A204.1 (cell line): ENCODE results near the gene SHISAL1.

Experiments used
- FAIRE-seq: peaks from 2 replicates; lab custom pipeline; 2012; peaks lifted over from hg19 to GRCh38; lab: Jason Lieb, UNC

SHISAL1 gene

GRCh38 chr22:44207173-44207980 is 105.4 kb downstream of the SHISAL1 start:
- FAIRE-seq, result no peak

DNA sequence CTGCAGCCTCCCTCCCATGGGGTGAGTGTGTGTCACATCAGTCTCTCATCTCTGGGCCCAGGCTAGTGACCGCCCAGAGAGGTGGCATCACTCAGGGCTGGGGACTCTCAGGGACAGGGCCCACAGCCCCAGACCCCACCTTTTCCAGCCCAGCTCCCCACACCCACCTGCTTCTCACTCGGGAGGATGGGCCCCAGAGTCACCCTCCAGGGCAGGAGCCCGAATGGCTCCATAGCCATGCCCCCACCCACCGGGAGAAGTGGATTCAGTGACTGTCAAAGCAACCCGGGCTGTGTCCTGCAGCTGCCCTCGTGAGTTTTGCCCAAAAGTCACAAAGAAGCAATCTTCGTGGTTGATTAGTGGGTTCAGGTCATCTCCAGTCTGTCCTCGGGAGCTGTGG is 106.1 kb downstream of the SHISAL1 start:
- FAIRE-seq, result no peak

DNA sequence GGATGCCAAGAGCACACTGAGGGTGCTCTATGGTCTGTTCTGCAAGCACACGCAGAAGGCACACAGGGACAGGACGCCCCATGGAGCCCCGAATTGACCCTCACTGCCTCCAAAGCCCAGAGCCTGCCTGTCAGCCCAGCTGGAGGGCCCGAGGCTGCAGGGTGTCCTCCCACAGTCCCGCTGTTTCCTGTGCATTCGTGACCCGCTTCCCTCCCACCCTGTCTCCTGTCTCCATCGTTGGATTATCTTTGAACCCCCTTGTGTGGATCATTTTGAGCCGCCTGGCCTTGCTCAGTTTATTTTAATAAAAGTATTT is 106.5 kb downstream of the SHISAL1 start:
- FAIRE-seq, result no peak

DNA sequence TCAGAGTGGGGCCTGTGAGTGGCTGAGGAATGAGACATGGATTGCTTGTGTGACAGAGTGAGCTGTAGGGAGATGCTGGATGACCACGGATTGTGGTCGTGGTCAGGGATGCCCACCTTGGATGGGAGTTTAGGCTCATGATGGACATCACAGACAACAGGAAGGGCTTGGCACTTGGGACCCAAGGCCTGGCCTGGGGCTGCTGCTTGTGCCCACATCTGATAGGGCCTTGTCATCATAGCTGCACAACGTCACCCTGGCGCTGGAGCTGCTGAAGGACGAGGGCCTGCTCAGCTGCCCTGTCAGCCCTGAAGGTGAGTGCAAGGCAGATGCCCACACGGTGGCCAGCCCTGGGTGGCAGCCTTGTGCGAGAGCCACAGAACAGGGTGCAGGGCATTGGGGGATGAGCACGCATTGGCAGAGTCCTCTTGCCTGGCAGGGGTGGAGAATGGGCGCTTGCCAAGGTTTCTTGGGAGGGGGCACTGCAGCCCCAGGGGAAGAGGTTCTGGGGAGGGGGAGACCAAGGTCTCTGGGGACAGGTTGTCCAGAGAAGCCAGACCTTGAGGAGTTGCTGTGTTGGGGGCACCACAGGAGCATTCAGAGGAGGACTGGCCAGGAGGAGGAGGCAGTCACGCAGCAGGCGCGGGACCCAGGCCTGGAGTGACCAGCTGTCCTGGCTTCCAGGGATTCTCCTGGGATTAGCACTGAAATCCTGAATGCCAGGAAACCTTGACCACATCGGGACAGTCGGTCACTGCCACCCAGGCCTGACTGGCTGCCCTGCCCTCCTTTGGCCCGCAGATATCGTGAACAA is 107.0 kb downstream of the SHISAL1 start:
- FAIRE-seq, result no peak

DNA sequence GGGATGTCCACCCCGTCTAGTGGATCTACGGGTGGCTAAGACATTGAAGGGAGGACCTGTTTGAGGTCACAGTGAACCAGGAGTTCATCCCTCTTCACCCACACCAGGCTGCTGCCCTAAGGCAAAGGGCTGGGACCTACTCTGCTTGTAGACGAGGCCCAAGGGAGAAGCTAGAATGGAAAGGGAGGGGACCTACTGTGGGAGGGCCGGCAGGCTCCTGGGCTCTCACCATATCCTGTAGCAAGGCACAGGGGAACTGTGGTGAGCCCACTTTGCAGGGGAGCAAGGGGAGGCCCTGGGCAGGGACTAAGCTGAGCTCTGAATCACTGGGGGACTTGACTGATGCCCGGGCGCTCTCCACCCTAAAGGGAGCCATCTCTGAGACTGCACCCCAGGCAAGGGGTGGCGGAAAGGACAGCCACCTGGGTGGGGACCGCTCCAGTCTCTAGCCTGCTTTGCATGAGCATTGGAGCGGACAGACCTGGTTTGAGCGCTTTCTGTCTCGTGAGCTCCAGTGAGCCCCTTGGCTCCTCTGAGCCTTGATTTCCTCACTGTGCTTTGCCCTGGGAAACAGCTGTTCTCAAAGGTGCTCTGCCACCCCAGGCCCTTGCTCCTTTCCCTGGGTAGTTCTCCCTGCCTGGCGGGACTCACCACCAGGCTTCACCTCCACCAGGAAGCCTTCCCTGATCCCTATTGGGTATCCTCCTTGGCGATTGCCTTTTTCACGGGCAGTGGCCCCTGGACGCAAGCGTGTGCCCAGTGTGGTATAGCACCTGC is 107.8 kb downstream of the SHISAL1 start:
- no peak for FAIRE-seq

DNA sequence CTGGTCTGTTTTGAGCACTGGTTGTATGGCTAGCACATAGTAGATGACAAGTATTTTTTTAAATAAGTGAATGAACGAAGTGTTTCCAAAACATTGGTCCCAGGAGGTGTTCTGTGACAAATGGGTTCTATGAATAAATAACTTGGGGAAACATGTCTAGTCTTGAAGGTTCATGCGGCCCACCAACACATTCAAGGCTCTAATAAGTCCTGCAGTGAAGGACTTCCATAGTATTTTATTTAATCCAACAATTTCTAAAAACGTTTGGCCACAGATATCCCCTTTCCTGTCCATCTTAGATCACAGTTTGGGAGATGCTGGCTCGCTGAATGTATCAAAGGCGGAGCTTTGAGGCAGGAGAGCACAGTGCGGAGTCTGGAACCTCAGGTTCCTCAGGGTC is 109.5 kb downstream of the SHISAL1 start:
- FAIRE-seq, result no peak

DNA sequence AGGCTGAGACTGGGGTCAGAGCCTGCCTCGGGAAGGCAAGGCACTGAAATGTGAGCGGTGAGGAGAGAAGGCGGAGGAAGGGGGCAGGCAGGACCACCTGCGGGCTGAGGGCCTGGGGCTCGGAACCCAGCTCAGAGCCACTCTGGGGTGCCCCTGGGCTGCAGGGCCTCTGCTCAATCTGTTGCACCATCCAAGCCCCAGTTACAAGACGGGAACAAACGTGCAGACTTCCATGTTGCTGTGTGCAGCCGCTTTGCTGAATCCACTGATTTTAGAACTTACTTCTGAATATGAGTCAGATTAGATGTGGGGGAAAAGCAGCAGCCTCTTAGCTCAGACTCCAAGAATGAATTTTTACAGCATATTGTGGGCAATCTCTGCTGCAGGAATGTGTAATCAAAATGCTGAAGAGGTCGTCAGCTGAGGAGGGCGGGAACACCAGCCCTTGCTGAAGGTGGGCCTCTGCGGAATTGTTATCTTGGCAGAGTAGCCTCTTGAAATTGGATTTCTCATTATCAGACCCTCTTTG is 110.4 kb downstream of the SHISAL1 start:
- FAIRE-seq, result no peak

DNA sequence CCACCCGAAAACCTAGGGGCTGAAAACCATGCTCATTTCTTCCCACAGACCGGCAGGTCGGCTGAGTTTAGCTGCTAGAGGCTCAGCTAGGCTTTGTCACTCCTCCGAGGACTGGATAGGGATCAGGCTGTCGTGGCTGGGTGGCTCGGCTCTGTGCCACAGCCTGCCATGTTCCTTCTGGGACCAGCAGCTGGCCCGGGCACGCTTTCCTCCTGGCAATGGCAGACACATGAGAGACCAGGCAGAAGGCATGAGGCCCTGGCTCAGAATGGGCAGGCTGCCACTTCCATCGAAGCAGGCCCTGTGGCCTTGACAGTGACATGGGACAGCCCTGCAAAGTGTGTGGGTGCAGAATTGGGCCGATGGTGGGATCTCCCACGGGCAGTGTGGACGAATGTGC is 111.1 kb downstream of the SHISAL1 start:
- FAIRE-seq, result no peak

- FAIRE-seq, result no peak
These were observed 111.7 kb downstream of the SHISAL1 start for GRCh38 chr22:44200855-44201550.

DNA sequence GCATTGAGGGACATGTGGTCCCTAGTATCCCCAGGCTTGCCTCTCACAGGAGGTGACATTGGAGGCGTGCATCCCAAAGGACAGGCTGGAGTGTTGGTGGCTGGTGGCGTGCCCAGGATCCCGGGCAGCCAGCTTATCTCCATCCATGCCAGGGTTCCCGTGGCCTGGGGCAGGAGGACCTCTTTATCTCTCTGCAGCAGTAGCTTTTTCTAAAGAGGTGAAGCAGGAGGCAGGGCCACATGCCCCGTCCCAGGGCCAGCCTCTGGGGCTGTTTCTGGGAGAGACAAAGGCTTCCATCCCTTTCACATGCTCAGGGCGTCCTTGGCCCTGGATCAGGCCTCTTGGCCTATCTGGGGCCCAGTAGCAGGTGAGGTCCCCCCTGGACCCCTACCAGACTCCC is 112.3 kb downstream of the SHISAL1 start:
- FAIRE-seq, result no peak

GRCh38 chr22:44199866-44200265 is 112.9 kb downstream of the SHISAL1 start:
- FAIRE-seq, result no peak

DNA sequence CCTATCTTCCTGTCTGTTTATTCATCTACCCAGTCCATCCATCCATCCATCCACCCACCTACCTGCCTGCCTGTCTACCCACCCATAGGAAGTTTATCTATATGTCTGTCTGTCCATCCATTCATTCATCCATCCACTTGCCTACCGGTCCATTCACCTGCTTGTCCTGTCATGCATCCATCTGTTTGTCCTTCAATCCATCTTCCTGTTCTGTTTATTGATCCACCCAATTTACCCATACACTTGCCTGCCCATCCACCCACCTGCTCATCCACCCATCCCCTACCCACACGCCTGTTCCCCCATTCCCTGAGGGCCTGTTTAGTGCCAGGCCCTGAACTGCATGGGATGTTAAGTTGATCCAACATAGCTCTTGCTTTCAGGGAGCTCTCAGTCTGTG is 113.6 kb downstream of the SHISAL1 start:
- FAIRE-seq, result no peak

GRCh38 chr22:44197271-44197670 is 115.5 kb downstream of the SHISAL1 start:
- no peak for FAIRE-seq

GRCh38 chr22:44196731-44197131 is 116.0 kb downstream of the SHISAL1 start:
- FAIRE-seq, result no peak

GRCh38 chr22:44196241-44196640 is 116.5 kb downstream of the SHISAL1 start:
- FAIRE-seq, result no peak

DNA sequence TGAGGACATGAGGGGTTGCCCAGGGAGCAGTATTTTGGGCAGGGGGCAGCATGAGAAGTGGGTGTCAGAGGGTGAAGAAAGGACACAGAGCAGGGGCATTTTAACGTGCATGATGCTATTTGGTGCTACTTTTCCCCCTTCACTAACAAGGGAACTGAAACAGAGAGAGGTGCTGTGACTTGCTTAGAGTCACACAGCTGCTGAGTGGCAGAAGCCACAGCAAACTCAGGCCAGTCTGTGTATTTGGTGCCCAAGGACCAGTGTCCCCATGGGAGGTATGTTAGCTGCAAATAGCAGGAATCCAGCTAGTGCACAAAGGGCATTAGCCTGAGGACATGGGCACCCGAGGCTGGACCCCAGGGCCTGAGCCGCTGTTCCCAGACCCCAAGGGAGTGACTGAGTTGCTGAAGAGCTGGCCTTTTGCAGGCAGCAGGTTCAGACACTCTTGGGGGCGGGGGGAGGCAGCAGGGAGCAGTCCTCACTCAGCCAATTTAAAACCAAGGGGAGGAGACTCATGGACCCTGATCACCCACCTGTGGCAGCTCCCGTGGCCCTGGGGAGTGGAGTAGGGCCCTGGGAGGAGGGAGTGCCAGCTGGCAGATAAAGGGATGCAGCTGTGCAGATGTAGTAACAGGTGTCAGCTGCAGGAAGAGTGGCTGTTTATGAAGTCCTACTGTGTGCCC is 117.4 kb downstream of the SHISAL1 start:
- FAIRE-seq, result no peak

GRCh38 chr22:44194569-44194968 is 118.2 kb downstream of the SHISAL1 start:
- FAIRE-seq, result no peak
